PC-3 (cell line): ENCODE measurements around the gene LIPT2. TPM values are rescaled to one million over a fixed set of nuclear protein-coding genes. Genes with fewer than 3 reads are reported as not detected.

Experiments used
- ATAC-seq: fragments of 200-7000 bp; cut with Tn5 transposase; 2 replicates; pipeline ENCODE4 v1.9.1; 2020; ENCODE audit warnings: mild to moderate bottlenecking, moderate library complexity
- BruUV-seq: library from RNA; stranded (reverse); fragments of 400-500 nt; replicated peaks from 2 replicates; lab custom pipeline; 2021; lab: Mats Ljungman, UMichigan
- CTCF ChIA-PET: fragments of 300-600 bp; sonication (Branson Sonifier 250); formaldehyde crosslinking; loops from one replicate; lab custom pipeline; 2022; ENCODE audit warnings: antibody characterized with exemption; lab: Charles Lee
- POLR2A ChIA-PET: fragments of 300-600 bp; sonication (Branson Sonifier 250); formaldehyde crosslinking; loops from one replicate; lab custom pipeline; 2022; ENCODE audit warnings: antibody characterized with exemption; ENCODE audit not compliant: unreplicated experiment; lab: Charles Lee
- DNase-seq: peaks from one replicate; pipeline ENCODE4 v3.0.0-alpha.2; 2015
- H2AFZ ChIP-seq: fragments of 300-600 bp; sonication (generic); 2 replicates; pipeline ENCODE4 v1.6.0; 2016; ENCODE audit warnings: antibody characterized with exemption, low read length
- H3F3A ChIP-seq: fragments of 300-600 bp; sonication (generic); one replicate; pipeline ENCODE4 v1.6.0; 2017; ENCODE audit warnings: antibody characterized with exemption, low read length, control low read depth, mild to moderate bottlenecking; ENCODE audit not compliant: unreplicated experiment
- H3K27ac ChIP-seq: fragments of 300-600 bp; sonication (generic); 2 replicates; pipeline ENCODE4 v1.5.1; 2016; ENCODE audit warnings: mild to moderate bottlenecking, low read length
- H3K27me3 ChIP-seq: fragments of 300-600 bp; sonication (generic); 2 replicates; pipeline ENCODE4 v1.6.1; 2016; ENCODE audit warnings: low read length, mixed read lengths
- H3K36me3 ChIP-seq: fragments of 300-600 bp; sonication (generic); 2 replicates; pipeline ENCODE4 v1.6.1; 2016; ENCODE audit warnings: low read depth, mixed run types, low read length, mixed read lengths
- H3K4me1 ChIP-seq: fragments of 300-600 bp; sonication (generic); 2 replicates; pipeline ENCODE4 v1.5.1; 2016; ENCODE audit warnings: low read length; ENCODE audit not compliant: insufficient read depth
- H3K4me2 ChIP-seq: fragments of 300-600 bp; sonication (generic); 2 replicates; pipeline ENCODE4 v1.6.0; 2016; ENCODE audit warnings: low read length
- H3K4me3 ChIP-seq: fragments of 300-600 bp; sonication (generic); 2 replicates; pipeline ENCODE4 v1.5.1; 2016; ENCODE audit warnings: mild to moderate bottlenecking, low read length, mixed read lengths
- H3K79me2 ChIP-seq: fragments of 300-600 bp; sonication (generic); 2 replicates; pipeline ENCODE4 v1.6.1; 2017; ENCODE audit warnings: low read length, mixed read lengths
- H3K9ac ChIP-seq: fragments of 300-600 bp; sonication (generic); 2 replicates; pipeline ENCODE4 v1.6.0; 2016; ENCODE audit warnings: mild to moderate bottlenecking, low read length
- H3K9me2 ChIP-seq: fragments of 300-600 bp; sonication (generic); replicated peaks from 2 replicates; pipeline ENCODE4 v1.6.1; 2016; ENCODE audit warnings: mixed run types, low read length, mixed read lengths
- H3K9me3 ChIP-seq: fragments of 300-600 bp; sonication (generic); 2 replicates; pipeline ENCODE4 v1.6.1; 2016; ENCODE audit warnings: low read length, mixed read lengths
- H4K20me1 ChIP-seq: fragments of 300-600 bp; sonication (generic); 2 replicates; pipeline ENCODE4 v1.6.1; 2016; ENCODE audit warnings: low read length, mixed read lengths
- EZH2 ChIP-seq: fragments of 300-600 bp; sonication (generic); IDR thresholded peaks from one replicate; pipeline ENCODE4 v1.6.1; 2017; ENCODE audit warnings: antibody characterized with exemption, mild to moderate bottlenecking, low read length; ENCODE audit not compliant: unreplicated experiment
- EZH2phosphoT487 ChIP-seq: fragments of 300-600 bp; sonication (generic); IDR thresholded peaks from 2 replicates; pipeline ENCODE4 v1.6.1; 2018; ENCODE audit warnings: mild to moderate bottlenecking, antibody characterized with exemption, low read length, borderline replicate concordance
- intact Hi-C: fragments of 100-400 bp; cut with micrococcal nuclease; formaldehyde crosslinking; loops from 2 replicates; pipeline ENCODE4 v1.9.0; 2023
- total RNA-seq: library from RNA; depleted of rRNA; stranded (reverse); fragments of >200 nt; gene quantifications from 2 replicates; pipeline ENCODE4 v1.2.3, GENCODE V29; 2014
- TF ChIP-seq, protein P1 (sequence below): fragments of 300-600 bp; sonication (generic); conservative IDR thresholded peaks from 2 replicates; pipeline ENCODE4 v1.5.1; 2017; ENCODE audit warnings: antibody characterized with exemption, low read depth, mild to moderate bottlenecking, low read length

Gene LIPT2
- total RNA-seq, 1 experiment from 2014 or later, result 11.3 TPM

DNA sequence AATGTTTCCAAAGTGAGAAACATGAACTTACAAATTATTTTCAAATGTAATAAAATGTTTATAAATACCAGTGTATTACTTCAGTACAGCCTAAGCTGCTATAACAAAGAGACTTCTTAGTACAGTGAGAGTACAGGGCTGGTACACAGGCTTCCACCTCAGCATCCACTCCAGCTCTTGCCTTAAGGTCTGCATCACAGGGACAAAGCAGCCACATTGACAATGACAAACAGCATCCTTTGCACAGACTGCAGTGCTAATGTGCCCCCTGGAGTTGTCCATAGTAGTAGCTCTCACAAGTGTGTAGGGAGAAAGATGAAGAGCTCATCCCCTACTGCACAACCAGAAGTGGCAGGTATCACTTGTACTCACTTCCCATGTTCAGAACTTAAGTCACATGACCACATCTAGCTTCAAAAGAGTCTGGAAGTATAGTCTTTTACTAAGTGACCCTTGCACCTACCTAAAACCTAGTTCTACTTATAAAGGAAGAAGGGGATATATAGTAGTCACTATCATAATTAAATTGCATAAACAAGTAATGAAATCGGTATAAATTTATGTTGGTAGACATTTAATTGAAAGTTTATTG is 10.7 kb upstream of the LIPT2 start:
- no peaks in the 10 kb centered on the region for H3K9me2 ChIP-seq
- no peak for DNase-seq
- TF ChIP-seq EZH2 (no peak), EZH2phosphoT487 (no peak)
- TF ChIP-seq, protein P1, sequence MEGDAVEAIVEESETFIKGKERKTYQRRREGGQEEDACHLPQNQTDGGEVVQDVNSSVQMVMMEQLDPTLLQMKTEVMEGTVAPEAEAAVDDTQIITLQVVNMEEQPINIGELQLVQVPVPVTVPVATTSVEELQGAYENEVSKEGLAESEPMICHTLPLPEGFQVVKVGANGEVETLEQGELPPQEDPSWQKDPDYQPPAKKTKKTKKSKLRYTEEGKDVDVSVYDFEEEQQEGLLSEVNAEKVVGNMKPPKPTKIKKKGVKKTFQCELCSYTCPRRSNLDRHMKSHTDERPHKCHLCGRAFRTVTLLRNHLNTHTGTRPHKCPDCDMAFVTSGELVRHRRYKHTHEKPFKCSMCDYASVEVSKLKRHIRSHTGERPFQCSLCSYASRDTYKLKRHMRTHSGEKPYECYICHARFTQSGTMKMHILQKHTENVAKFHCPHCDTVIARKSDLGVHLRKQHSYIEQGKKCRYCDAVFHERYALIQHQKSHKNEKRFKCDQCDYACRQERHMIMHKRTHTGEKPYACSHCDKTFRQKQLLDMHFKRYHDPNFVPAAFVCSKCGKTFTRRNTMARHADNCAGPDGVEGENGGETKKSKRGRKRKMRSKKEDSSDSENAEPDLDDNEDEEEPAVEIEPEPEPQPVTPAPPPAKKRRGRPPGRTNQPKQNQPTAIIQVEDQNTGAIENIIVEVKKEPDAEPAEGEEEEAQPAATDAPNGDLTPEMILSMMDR, result 0 out of 2 replicates have a peak, but pooled peaks have one; percentile 17
- ChIA-PET POLR2A (no interaction called here), CTCF (no interaction called here)
- no peak for ATAC-seq
- H2AFZ ChIP-seq, result no peak overlapping the region
- H3K36me3 ChIP-seq, result no peaks in the 10 kb centered on the region
- no peaks in the 10 kb centered on the region for H3K27me3 ChIP-seq
- intact Hi-C loops, result no loop called here
- no peaks in the 10 kb centered on the region for H3K79me2 ChIP-seq
- peaks cover 11% of the 10 kb centered on the region; the same call in 1 of the 2 replicates for H3K9me3 ChIP-seq
- H3K4me3 ChIP-seq, result no peak overlapping the region
- peak overlapping the region; percentile 63 for H3K27ac ChIP-seq
- no peak overlapping the region for H3K9ac ChIP-seq
- H3K4me1 ChIP-seq, result peaks cover 9% of the 10 kb centered on the region
- BruUV-seq, result no TSS peak
- peak overlapping the region; percentile 31; the same call in 1 of the 2 replicates for H3K4me2 ChIP-seq
- H3F3A ChIP-seq, result no peaks in the 10 kb centered on the region
- no peaks in the 10 kb centered on the region for H4K20me1 ChIP-seq

DNA sequence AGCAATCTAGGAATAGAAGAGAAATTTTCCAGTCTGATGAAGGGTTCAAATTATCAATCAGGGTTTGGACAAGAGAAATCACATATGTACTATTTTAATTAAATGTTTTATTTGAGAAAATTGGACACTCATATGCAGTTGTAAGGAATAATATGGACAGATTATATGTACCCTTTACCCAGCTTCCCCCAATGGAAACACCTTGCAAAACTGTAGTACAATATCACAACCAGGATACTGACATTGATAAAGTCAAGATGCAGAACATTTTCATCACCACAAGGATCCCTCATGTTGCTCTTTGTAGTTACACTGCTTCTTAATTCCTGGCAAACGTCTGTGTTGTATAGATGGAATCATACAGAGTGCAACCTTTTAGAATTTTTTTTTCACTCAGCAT is 1.4 kb upstream of the LIPT2 start:
- ChIA-PET CTCF (no interaction called here), POLR2A (no interaction called here)
- H3F3A ChIP-seq, result peaks cover 4% of the 10 kb centered on the region
- no peaks in the 10 kb centered on the region for H3K27me3 ChIP-seq
- H4K20me1 ChIP-seq, result no peaks in the 10 kb centered on the region
- intact Hi-C loops, result no loop called here
- no peak overlapping the region for H3K4me2 ChIP-seq
- no peaks in the 10 kb centered on the region for H3K36me3 ChIP-seq
- H3K9me3 ChIP-seq, result no peaks in the 10 kb centered on the region
- H3K79me2 ChIP-seq, result no peaks in the 10 kb centered on the region
- H3K4me3 ChIP-seq, result no peak overlapping the region
- no peaks in the 10 kb centered on the region for H3K9me2 ChIP-seq
- TF ChIP-seq, protein P1, result no peak
- TF ChIP-seq EZH2 (no peak), EZH2phosphoT487 (no peak)
- H2AFZ ChIP-seq, result no peak overlapping the region
- H3K27ac ChIP-seq, result no peak overlapping the region
- DNase-seq, result no peak
- no peak overlapping the region for H3K9ac ChIP-seq
- no peak for ATAC-seq
- BruUV-seq, result no TSS peak
- H3K4me1 ChIP-seq, result peaks cover 17% of the 10 kb centered on the region
